Uterus (tissue), 4 donors: ENCODE results near the gene TEC. TPM values are rescaled to one million over a fixed set of nuclear protein-coding genes. Genes with fewer than 3 reads are reported as not detected.

Experiments used
- DNase-seq, 2 donors: peaks; one replicate each; pipeline ENCODE4 v3.0.0-alpha.2; 2019 to 2020
- H3K27ac ChIP-seq, 2 donors: fragments of 200-600 bp; sonication (generic); 1 replicate in 1 of 2; 2 replicates in 1 of 2; pipeline ENCODE4 v1.5.1; 2016 to 2018
- H3K27me3 ChIP-seq, 2 donors: fragments of 200-600 bp; sonication (generic); one replicate each; pipeline ENCODE4 v1.5.1; 2018 to 2019; ENCODE audit warnings: control low read depth in 1 of 2
- H3K36me3 ChIP-seq, 2 donors: fragments of 200-600 bp; sonication (generic); one replicate each; pipeline ENCODE4 v1.5.1; 2019; ENCODE audit warnings: control low read depth in 1 of 2
- H3K4me1 ChIP-seq, 2 donors: fragments of 200-600 bp; sonication (generic); one replicate each; pipeline ENCODE4 v1.5.1; 2018 to 2019; ENCODE audit warnings: control low read depth in 1 of 2
- H3K4me3 ChIP-seq, 2 donors: fragments of 200-600 bp; sonication (generic); 1 replicate in 1 of 2; 2 replicates in 1 of 2; pipeline ENCODE4 v1.5.1; 2018 to 2019; ENCODE audit warnings: mild to moderate bottlenecking in 1 of 2
- H3K9me3 ChIP-seq, 2 donors: fragments of 200-600 bp; sonication (generic); one replicate each; pipeline ENCODE4 v1.5.1; 2019; ENCODE audit warnings: control low read depth in 1 of 2
- POLR2A ChIP-seq, 2 donors: fragments of 450-650 bp; IDR thresholded peaks; one replicate each; pipeline ENCODE4 v1.6.1; 2016; ENCODE audit warnings: antibody characterized with exemption in 2 of 2, mild to moderate bottlenecking in 1 of 2, moderate library complexity in 1 of 2
- intact Hi-C: fragments of 100-400 bp; cut with DNase I; formaldehyde crosslinking; loops from one replicate; pipeline ENCODE4 v1.15.1; 2023; ENCODE audit warnings: low total_unique reads
- total RNA-seq, 4 donors: library from RNA; depleted of rRNA in 3 of 4; stranded (reverse); fragments of >200 nt in 3 of 4; gene quantifications; one replicate each; pipeline versions ENCODE4 v1.1.0 to v1.2.4, GENCODE V29; 2014 to 2023
- TF ChIP-seq, protein P1 (sequence below), 4 experiments: fragments of 200-600 bp in 2 of 4; fragments of 450-650 bp in 2 of 4; sonication (generic) in 2 of 4; IDR thresholded peaks; one replicate each; pipeline ENCODE4 v1.5.1; 2016 to 2019; ENCODE audit warnings: antibody characterized with exemption in 4 of 4, mild to moderate bottlenecking in 2 of 4, moderate library complexity in 1 of 4
- donor health status: DM: yes; HTN: yes; CAD: no.

Gene TEC
- total RNA-seq, 4 donors from 2014 or later = under 0.01 to 6.8 (median 2.6) TPM

DNA sequence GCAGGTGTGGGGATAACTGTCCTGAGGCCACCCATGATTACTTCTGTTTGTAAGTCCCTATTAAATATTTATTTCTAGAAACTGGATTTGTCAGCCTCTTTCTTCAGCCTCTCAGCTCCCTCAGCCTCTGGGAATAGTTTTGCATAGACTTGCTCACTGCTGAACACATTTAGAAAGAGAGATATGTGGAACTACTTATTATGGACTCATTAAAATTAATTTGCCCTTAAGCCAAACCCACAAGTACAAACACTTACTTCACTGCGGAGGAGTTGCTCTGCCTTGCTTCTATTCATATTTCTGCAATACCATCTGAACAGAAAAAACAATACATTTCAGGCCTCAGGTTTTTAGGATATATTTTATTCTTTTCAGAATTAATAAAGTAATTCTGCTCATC, 113.2 kb downstream of the TEC start:
- no peak for DNase-seq
- intact Hi-C loops = no loop called here

DNA sequence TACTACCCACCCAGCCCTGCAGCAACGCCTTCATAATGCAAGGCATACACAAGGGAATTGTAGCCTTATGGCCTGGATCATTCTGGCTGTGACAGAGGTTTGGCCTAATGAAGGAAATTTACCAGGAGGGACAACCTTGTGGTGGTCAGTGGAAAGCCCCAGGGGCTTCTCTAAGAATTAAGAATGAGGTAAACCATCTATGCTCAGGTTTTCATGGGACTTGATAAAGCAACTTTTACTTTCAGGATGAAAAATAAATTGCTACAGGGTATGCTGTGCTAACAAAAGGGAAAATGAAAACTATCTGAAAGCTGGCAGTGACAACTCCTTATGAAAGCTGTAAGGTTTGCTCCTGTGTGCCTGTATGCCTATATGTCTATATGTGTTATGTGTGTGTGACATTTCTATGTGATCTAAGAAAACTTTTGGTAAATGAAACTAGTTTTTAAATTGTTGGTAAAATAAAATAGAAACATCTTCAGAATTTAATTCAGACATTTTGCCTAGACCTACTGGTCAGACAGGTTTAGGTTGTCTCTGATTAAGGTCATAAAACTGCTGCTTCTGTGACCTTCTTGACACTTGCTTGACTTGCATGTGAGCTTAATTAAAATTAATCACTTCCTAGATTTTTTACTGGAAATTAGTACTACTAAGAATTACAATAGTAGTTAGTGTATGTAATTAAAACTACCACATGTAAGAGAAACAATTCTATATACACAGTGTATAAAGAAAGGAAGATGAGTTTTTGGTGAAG, 115.7 kb downstream of the TEC start:
- TF ChIP-seq, protein P1, sequence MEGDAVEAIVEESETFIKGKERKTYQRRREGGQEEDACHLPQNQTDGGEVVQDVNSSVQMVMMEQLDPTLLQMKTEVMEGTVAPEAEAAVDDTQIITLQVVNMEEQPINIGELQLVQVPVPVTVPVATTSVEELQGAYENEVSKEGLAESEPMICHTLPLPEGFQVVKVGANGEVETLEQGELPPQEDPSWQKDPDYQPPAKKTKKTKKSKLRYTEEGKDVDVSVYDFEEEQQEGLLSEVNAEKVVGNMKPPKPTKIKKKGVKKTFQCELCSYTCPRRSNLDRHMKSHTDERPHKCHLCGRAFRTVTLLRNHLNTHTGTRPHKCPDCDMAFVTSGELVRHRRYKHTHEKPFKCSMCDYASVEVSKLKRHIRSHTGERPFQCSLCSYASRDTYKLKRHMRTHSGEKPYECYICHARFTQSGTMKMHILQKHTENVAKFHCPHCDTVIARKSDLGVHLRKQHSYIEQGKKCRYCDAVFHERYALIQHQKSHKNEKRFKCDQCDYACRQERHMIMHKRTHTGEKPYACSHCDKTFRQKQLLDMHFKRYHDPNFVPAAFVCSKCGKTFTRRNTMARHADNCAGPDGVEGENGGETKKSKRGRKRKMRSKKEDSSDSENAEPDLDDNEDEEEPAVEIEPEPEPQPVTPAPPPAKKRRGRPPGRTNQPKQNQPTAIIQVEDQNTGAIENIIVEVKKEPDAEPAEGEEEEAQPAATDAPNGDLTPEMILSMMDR (IDR thresholded peaks at IDR 0.05) = no peak
- TF ChIP-seq POLR2A (IDR thresholded peaks at IDR 0.05) = no peak
- Histone ChIP-seq H3K4me3 (no peak overlapping the region), H3K27ac (no peak overlapping the region), H3K9me3 (peaks cover 0 to 15% of the 10 kb centered on the region in 2 donors), H3K4me1 (no peaks in the 10 kb centered on the region), H3K36me3 (no peaks in the 10 kb centered on the region), H3K27me3 (no peaks in the 10 kb centered on the region)
- DNase-seq = no peak
- intact Hi-C loops = no loop called here

More for the DNA sequence above, 113.2 kb downstream of the TEC start:
- H3K9me3 ChIP-seq = peaks cover 0 to 15% of the 10 kb centered on the region in 2 donors
- H3K4me3 ChIP-seq = no peak overlapping the region
- H3K36me3 ChIP-seq = no peaks in the 10 kb centered on the region
- no peak for TF ChIP-seq POLR2A (IDR thresholded peaks at IDR 0.05)
- TF ChIP-seq, protein P1 (IDR thresholded peaks at IDR 0.05) = no peak
- no peaks in the 10 kb centered on the region for H3K27me3 ChIP-seq
- no peak overlapping the region for H3K27ac ChIP-seq
- no peaks in the 10 kb centered on the region for H3K4me1 ChIP-seq

DNA sequence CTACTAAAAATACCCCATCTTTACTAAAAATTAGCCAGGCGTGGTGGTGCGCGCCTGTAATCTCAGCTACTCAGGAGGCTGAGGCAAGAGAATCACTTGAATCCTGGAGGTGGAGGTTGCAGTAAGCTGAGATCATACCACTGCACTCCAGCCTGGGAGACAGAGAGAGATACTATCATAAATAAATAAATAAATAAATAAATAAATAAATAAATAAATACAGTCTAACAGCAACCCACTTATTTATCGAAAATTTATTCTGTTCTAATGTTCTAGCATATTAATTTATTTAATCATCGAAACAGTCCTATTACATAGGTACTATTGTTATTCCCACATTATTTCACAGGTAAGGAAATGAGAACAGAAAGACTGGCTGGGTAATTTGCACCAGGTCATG, 117.4 kb downstream of the TEC start:
- DNase-seq = no peak
- no peaks in the 10 kb centered on the region for H3K36me3 ChIP-seq
- H3K9me3 ChIP-seq = peaks cover 0 to 15% of the 10 kb centered on the region in 2 donors
- H3K4me3 ChIP-seq = no peak overlapping the region
- no peaks in the 10 kb centered on the region for H3K4me1 ChIP-seq
- intact Hi-C loops = no loop called here
- TF ChIP-seq, protein P1 (IDR thresholded peaks at IDR 0.05) = no peak
- no peak for TF ChIP-seq POLR2A (IDR thresholded peaks at IDR 0.05)
- no peaks in the 10 kb centered on the region for H3K27me3 ChIP-seq
- no peak overlapping the region for H3K27ac ChIP-seq

DNA sequence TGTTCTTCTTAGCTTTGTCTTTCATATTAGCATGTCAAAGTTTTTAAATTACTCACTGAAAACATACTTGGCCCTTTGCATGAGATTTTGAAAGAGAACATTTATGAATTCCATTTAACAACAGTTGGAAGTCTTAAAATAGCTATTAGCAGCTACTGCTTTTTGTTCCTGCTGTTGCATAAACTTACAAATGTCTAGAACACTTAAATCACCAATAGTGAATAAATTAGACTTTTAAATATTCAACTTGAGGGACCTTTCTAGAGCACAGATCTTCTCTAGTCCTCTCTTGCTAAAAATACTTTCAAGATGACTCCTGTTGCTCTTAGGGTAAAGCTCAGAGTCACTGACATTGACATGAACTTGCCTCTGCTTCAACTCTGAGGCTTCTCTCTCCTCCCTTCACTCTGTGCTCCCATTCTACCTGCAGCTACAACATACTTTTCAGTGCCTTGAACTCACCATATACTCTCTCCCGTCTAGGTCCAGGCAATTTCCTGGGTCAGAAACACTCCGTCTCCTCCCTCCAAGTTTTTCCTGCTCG, 119.7 kb downstream of the TEC start:
- DNase-seq = no peak
- TF ChIP-seq, protein P1 (IDR thresholded peaks at IDR 0.05) = no peak
- no peak for TF ChIP-seq POLR2A (IDR thresholded peaks at IDR 0.05)
- Histone ChIP-seq H3K36me3 (no peaks in the 10 kb centered on the region), H3K9me3 (peaks cover 0 to 7% of the 10 kb centered on the region in 2 donors), H3K4me1 (no peaks in the 10 kb centered on the region), H3K4me3 (no peak overlapping the region), H3K27ac (no peak overlapping the region), H3K27me3 (no peaks in the 10 kb centered on the region)
- intact Hi-C loops = no loop called here

DNA sequence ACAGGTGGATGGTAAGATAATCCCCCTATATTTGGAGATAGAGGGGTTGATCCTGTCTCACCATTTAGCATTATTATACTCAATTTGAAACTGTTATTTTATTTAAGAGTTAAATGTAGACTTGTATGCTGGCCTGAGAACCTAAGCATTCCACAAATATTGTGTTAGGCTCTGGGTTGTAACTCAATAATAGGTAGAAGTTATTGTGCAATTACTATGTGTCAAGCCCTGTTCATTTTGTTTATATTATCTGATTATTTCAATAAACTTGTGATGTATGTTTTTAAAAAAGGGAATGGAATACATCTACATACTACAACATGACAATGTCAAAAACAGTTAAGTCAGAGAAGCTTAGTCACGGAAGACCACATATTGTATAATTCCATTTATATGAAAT, 122.0 kb downstream of the TEC start:
- Histone ChIP-seq H3K4me3 (no peak overlapping the region), H3K9me3 (no peaks in the 10 kb centered on the region), H3K27me3 (no peaks in the 10 kb centered on the region), H3K36me3 (no peaks in the 10 kb centered on the region), H3K27ac (no peak overlapping the region), H3K4me1 (no peaks in the 10 kb centered on the region)
- intact Hi-C loops = no loop called here
- no peak for DNase-seq
- TF ChIP-seq, protein P1 (IDR thresholded peaks at IDR 0.05) = no peak
- no peak for TF ChIP-seq POLR2A (IDR thresholded peaks at IDR 0.05)
